Activated T-helper 17 cell treated with anti-CD3 and anti-CD28 coated beads, Interleukin-2, amount 50 U/mL, for 72 hours (primary cell): ENCODE measurements around the gene SELP. TPM values are rescaled to one million over a fixed set of nuclear protein-coding genes. Genes with fewer than 3 reads are reported as not detected.
"Not testable (repeated sequence)": the region's sequence is repeated elsewhere in the genome, so short reads cannot be mapped to it uniquely, and the experiment has no call there.

Experiments
- ATAC-seq: fragments of 150-1000 bp; cut with Tn5 transposase; replicated peaks from 2 replicates; pipeline ENCODE4 v1.10.0; 2021; ENCODE audit warnings: mild to moderate bottlenecking, moderate library complexity
- H3K27ac Mint-ChIP-seq: one replicate; pipeline ENCODE4 v1.8.0; 2022; ENCODE audit warnings: mixed read lengths
- H3K27me3 Mint-ChIP-seq: one replicate; pipeline ENCODE4 v1.8.0; 2022; ENCODE audit warnings: mixed read lengths
- H3K36me3 Mint-ChIP-seq: one replicate; pipeline ENCODE4 v1.8.0; 2022; ENCODE audit warnings: low read depth, mild to moderate bottlenecking, mixed read lengths
- H3K4me1 Mint-ChIP-seq: one replicate; pipeline ENCODE4 v1.8.0; 2022; ENCODE audit warnings: mixed read lengths
- H3K4me3 Mint-ChIP-seq: one replicate; pipeline ENCODE4 v1.8.0; 2022; ENCODE audit warnings: mild to moderate bottlenecking, mixed read lengths
- H3K9me3 Mint-ChIP-seq: one replicate; pipeline ENCODE4 v1.8.0; 2022; ENCODE audit warnings: mixed read lengths
- total RNA-seq, 2 donors: library from RNA; stranded (reverse); gene quantifications; one replicate each; pipeline ENCODE4 v1.2.3, GENCODE V29; 2022

The SELP gene
- total RNA-seq, result under 1 TPM; 0.39 to 0.90 TPM

GRCh38 chr1:169630006-169630405, at the start of gene SELP:
TSS of gene SELP (minus strand) at chr1:169630124. CDS start at chr1:169630074, 50 bp downstream.
- H3K27ac Mint-ChIP-seq, result no peak within 1 kb of the TSS
- ATAC-seq, result no peak
- H3K9me3 Mint-ChIP-seq, result peaks cover 11% of the 10 kb centered on the region
- no peaks in the 10 kb centered on the region for H3K27me3 Mint-ChIP-seq
- H3K4me3 Mint-ChIP-seq, result no peak within 1 kb of the TSS
- peaks cover 5% of the 10 kb centered on the region for H3K4me1 Mint-ChIP-seq
- H3K36me3 Mint-ChIP-seq, result no peaks in the 10 kb centered on the region

GRCh38 chr1:169679692-169680091, 49.8 kb upstream of the SELP start:
- Mint-ChIP-seq H3K9me3 (no peaks in the 10 kb centered on the region), H3K27ac (peak overlapping the region; percentile 64), H3K4me1 (peaks cover 34% of the 10 kb centered on the region), H3K36me3 (no peaks in the 10 kb centered on the region), H3K27me3 (no peaks in the 10 kb centered on the region), H3K4me3 (peak overlapping the region; percentile 72)
- no peak for ATAC-seq

- Mint-ChIP-seq H3K27me3 (no peaks in the 10 kb centered on the region), H3K9me3 (peaks cover 6% of the 10 kb centered on the region), H3K36me3 (no peaks in the 10 kb centered on the region), H3K4me3 (peak overlapping the region; percentile 60), H3K4me1 (peaks cover 26% of the 10 kb centered on the region), H3K27ac (no peak overlapping the region)
- ATAC-seq, result peak; percentile 33
Measured at GRCh38 chr1:169676001-169676400, 46.1 kb upstream of the SELP start.

GRCh38 chr1:169670836-169671235, 40.9 kb upstream of the SELP start:
- H3K27me3 Mint-ChIP-seq, result no peaks in the 10 kb centered on the region
- H3K27ac Mint-ChIP-seq, result peak overlapping the region; percentile 65
- H3K4me1 Mint-ChIP-seq, result peaks cover 25% of the 10 kb centered on the region
- ATAC-seq, result no peak
- peaks cover 6% of the 10 kb centered on the region for H3K9me3 Mint-ChIP-seq
- H3K4me3 Mint-ChIP-seq, result peak overlapping the region; percentile 41
- H3K36me3 Mint-ChIP-seq, result no peaks in the 10 kb centered on the region

- H3K4me1 Mint-ChIP-seq, result peaks cover 20% of the 10 kb centered on the region
- not testable (repeated sequence) for H3K27me3 Mint-ChIP-seq, H3K9me3 Mint-ChIP-seq, ATAC-seq, H3K36me3 Mint-ChIP-seq
- H3K27ac Mint-ChIP-seq, result peak overlapping the region; percentile 65
- peak overlapping the region; percentile 41 for H3K4me3 Mint-ChIP-seq
Measured at GRCh38 chr1:169670244-169670643, 40.3 kb upstream of the SELP start.

GRCh38 chr1:169667699-169668596, 38.0 kb upstream of the SELP start:
- Mint-ChIP-seq H3K4me1 (peaks cover 20% of the 10 kb centered on the region), H3K4me3 (peak overlapping the region; percentile 83), H3K27ac (peak overlapping the region; percentile 90)
- not testable (repeated sequence) for H3K27me3 Mint-ChIP-seq, H3K36me3 Mint-ChIP-seq, H3K9me3 Mint-ChIP-seq
- peak; percentile 52 for ATAC-seq

GRCh38 chr1:169667227-169667639, 37.3 kb upstream of the SELP start:
- H3K9me3 Mint-ChIP-seq, H3K36me3 Mint-ChIP-seq, H3K27me3 Mint-ChIP-seq: not testable (repeated sequence)
- Mint-ChIP-seq H3K4me1 (peaks cover 20% of the 10 kb centered on the region), H3K4me3 (peak overlapping the region; percentile 83), H3K27ac (peak overlapping the region; percentile 90)
- ATAC-seq, result peak; percentile 96

GRCh38 chr1:169662680-169663079, 32.8 kb upstream of the SELP start:
- peaks cover 29% of the 10 kb centered on the region for H3K4me1 Mint-ChIP-seq
- not testable (repeated sequence) for H3K36me3 Mint-ChIP-seq, H3K27ac Mint-ChIP-seq, H3K27me3 Mint-ChIP-seq, H3K9me3 Mint-ChIP-seq, ATAC-seq
- peak overlapping the region; percentile 19 for H3K4me3 Mint-ChIP-seq

- not testable (repeated sequence) for H3K27me3 Mint-ChIP-seq, H3K27ac Mint-ChIP-seq, ATAC-seq, H3K9me3 Mint-ChIP-seq, H3K36me3 Mint-ChIP-seq, H3K4me3 Mint-ChIP-seq
- H3K4me1 Mint-ChIP-seq, result peaks cover 26% of the 10 kb centered on the region
Measured at GRCh38 chr1:169661066-169661465, 31.1 kb upstream of the SELP start.

- H3K27ac Mint-ChIP-seq, result peak overlapping the region; percentile 51
- H3K4me3 Mint-ChIP-seq, result peak overlapping the region; percentile 43
Measured at GRCh38 chr1:169658777-169659176, 28.9 kb upstream of the SELP start.

GRCh38 chr1:169653873-169654272, 23.9 kb upstream of the SELP start:
- Mint-ChIP-seq H3K36me3 (no peaks in the 10 kb centered on the region), H3K27ac (no peak overlapping the region), H3K4me1 (peaks cover 42% of the 10 kb centered on the region), H3K9me3 (peaks cover 5% of the 10 kb centered on the region), H3K27me3 (no peaks in the 10 kb centered on the region), H3K4me3 (no peak overlapping the region)
- no peak for ATAC-seq

More at GRCh38 chr1:169658777-169659176, 28.9 kb upstream of the SELP start:
- H3K36me3 Mint-ChIP-seq, H3K27me3 Mint-ChIP-seq, H3K9me3 Mint-ChIP-seq, ATAC-seq: not testable (repeated sequence)
- peaks cover 39% of the 10 kb centered on the region for H3K4me1 Mint-ChIP-seq

GRCh38 chr1:169651035-169651434, 21.1 kb upstream of the SELP start:
- peaks cover 34% of the 10 kb centered on the region for H3K4me1 Mint-ChIP-seq

GRCh38 chr1:169650551-169650950, 20.6 kb upstream of the SELP start:
- H3K4me1 Mint-ChIP-seq, result peaks cover 31% of the 10 kb centered on the region
- H3K27me3 Mint-ChIP-seq, result no peaks in the 10 kb centered on the region
- ATAC-seq, result no peak
- peaks cover 13% of the 10 kb centered on the region for H3K9me3 Mint-ChIP-seq
- no peaks in the 10 kb centered on the region for H3K36me3 Mint-ChIP-seq
- no peak overlapping the region for H3K27ac Mint-ChIP-seq
- H3K4me3 Mint-ChIP-seq, result no peak overlapping the region

More at GRCh38 chr1:169651035-169651434, 21.1 kb upstream of the SELP start:
- H3K27me3 Mint-ChIP-seq, result no peaks in the 10 kb centered on the region
- no peaks in the 10 kb centered on the region for H3K36me3 Mint-ChIP-seq
- H3K4me3 Mint-ChIP-seq, result no peak overlapping the region
- H3K27ac Mint-ChIP-seq, result no peak overlapping the region
- ATAC-seq, result no peak
- H3K9me3 Mint-ChIP-seq, result peaks cover 13% of the 10 kb centered on the region

- ATAC-seq, result peak; percentile 32
- peak overlapping the region; percentile 66 for H3K27ac Mint-ChIP-seq
- H3K4me3 Mint-ChIP-seq, result peak overlapping the region; percentile 43
- no peaks in the 10 kb centered on the region for H3K36me3 Mint-ChIP-seq
- peaks cover 21% of the 10 kb centered on the region for H3K4me1 Mint-ChIP-seq
- peaks cover 10% of the 10 kb centered on the region for H3K9me3 Mint-ChIP-seq
- no peaks in the 10 kb centered on the region for H3K27me3 Mint-ChIP-seq
Measured at GRCh38 chr1:169648709-169649108, 18.8 kb upstream of the SELP start.

GRCh38 chr1:169648187-169648586, 18.3 kb upstream of the SELP start:
- Mint-ChIP-seq H3K4me3 (peak overlapping the region; percentile 43), H3K27me3 (no peaks in the 10 kb centered on the region), H3K9me3 (peaks cover 10% of the 10 kb centered on the region), H3K36me3 (no peaks in the 10 kb centered on the region), H3K4me1 (peaks cover 21% of the 10 kb centered on the region), H3K27ac (peak overlapping the region; percentile 66)
- ATAC-seq, result no peak
